Measurements from ENCODE around the gene MRPL58.

DNA sequence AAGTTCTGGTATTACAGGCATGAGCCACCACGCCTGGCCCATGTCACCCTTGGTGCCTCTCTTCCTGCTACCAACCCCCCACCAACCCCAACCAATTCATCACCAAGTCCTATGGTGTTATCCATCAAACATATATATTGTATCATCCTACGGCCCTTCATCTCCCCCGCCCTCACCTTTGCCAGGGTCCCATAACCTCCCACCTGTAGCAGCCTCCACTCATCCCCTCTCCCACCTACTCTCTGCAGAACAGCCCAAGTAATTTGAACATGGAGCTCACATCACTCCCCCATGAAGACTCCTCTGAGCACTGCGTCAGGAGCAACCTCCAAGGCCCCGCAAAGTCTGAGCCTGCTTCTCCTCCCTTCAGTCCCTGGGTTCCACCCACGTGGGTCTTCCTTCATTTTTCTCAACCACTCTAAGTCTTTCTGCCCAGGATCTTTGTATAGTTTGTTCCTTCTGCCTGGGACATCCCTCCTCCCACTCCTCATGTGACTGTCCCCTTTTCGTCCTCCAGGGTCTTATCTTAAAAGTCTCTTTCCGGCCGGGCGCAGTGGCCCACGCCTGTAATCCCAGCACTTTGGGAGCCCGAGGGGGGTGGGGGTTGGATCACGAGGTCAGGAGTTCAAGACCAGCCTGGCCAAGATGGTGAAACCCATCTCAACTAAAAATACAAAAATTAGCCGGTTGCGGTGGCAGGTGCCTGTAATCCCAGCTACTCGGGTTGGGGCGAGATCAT is 32.9 kb upstream of the MRPL58 start:
- TF ChIP-seq CTCF (IDR thresholded peaks at IDR 0.05) (no peak), POLR2A (IDR thresholded peaks at IDR 0.05) (no peak)
